SH-SY5Y (cell line): ENCODE results near the gene HDAC8.

ENCODE experiments used
- GATA2 ChIP-seq: IDR thresholded peaks from 2 replicates; pipeline ENCODE4 v1.6.1; 2011; ENCODE audit warnings: mild to moderate bottlenecking, low read depth, low read length
- GATA3 ChIP-seq: IDR thresholded peaks from 2 replicates; pipeline ENCODE4 v1.6.1; 2011; ENCODE audit warnings: low read depth, mild to moderate bottlenecking, low read length, moderate library complexity

HDAC8 gene

GRCh38 chrX:72306851-72307645 is 265.6 kb downstream of the HDAC8 start:
- TF ChIP-seq GATA2 (no peak), GATA3 (no peak)

- no peak for TF ChIP-seq GATA2
Measured at GRCh38 chrX:72306085-72306801, 266.4 kb downstream of the HDAC8 start.

- TF ChIP-seq GATA3 (no peak), GATA2 (no peak)
Measured at GRCh38 chrX:72305286-72306084, 267.2 kb downstream of the HDAC8 start, which contains the start of gene CITED1. Gene CITED1, minus strand, starts transcription at chrX:72305914. Its CDS starts 3,045 bp downstream, at chrX:72302869.

- TF ChIP-seq GATA3 (no peak), GATA2 (no peak)
Measured at GRCh38 chrX:72304877-72305276, 267.8 kb downstream of the HDAC8 start.

- no peak for TF ChIP-seq GATA2
- no peak for TF ChIP-seq GATA3
Measured at GRCh38 chrX:72301781-72302180, 270.9 kb downstream of the HDAC8 start.

GRCh38 chrX:72299891-72300630 is 272.6 kb downstream of the HDAC8 start:
- no peak for TF ChIP-seq GATA3
- TF ChIP-seq GATA2: no peak

- no peak for TF ChIP-seq GATA2
- no peak for TF ChIP-seq GATA3
Measured at GRCh38 chrX:72297953-72298730, 274.5 kb downstream of the HDAC8 start.

- no peak for TF ChIP-seq GATA2
- no peak for TF ChIP-seq GATA3
Measured at GRCh38 chrX:72296991-72297390, 275.7 kb downstream of the HDAC8 start.

GRCh38 chrX:72295745-72296144 is 276.9 kb downstream of the HDAC8 start:
- TF ChIP-seq GATA3 (no peak), GATA2 (no peak)

- TF ChIP-seq GATA3: no peak
- no peak for TF ChIP-seq GATA2
Measured at GRCh38 chrX:72294497-72294896, 278.1 kb downstream of the HDAC8 start.

- TF ChIP-seq GATA3 (no peak), GATA2 (no peak)
Measured at GRCh38 chrX:72282302-72282701, 290.3 kb downstream of the HDAC8 start.

GRCh38 chrX:72280321-72280845 is 292.3 kb downstream of the HDAC8 start:
- no peak for TF ChIP-seq GATA2
- TF ChIP-seq GATA3: no peak
